H1 (cell line): Measurements from ENCODE around the gene VSTM4. TPM values are rescaled to one million over a fixed set of nuclear protein-coding genes. Genes with fewer than 3 reads are reported as not detected.

Source experiments
- CTCF ChIA-PET: fragments of 300-600 bp; sonication (Branson Sonifier 250); formaldehyde crosslinking; loops from one replicate; lab custom pipeline; 2021; ENCODE audit not compliant: partially characterized antibody; lab: Charles Lee
- POLR2A ChIA-PET: fragments of 300-600 bp; sonication (Branson Sonifier 250); formaldehyde crosslinking; loops from one replicate; lab custom pipeline; 2021; ENCODE audit warnings: inconsistent platforms; ENCODE audit not compliant: partially characterized antibody; lab: Charles Lee
- DNase-seq, 2 experiments: peaks; one replicate each; pipeline versions ENCODE4 v3.0.0 to v3.0.0-alpha.2; 2010 to 2022; ENCODE audit warnings: low spot score in 2 of 2, low read depth in 1 of 2, mixed read lengths in 1 of 2
- FAIRE-seq: peaks from 2 replicates; lab custom pipeline; 2011; peaks lifted over from hg19 to GRCh38; lab: Jason Lieb, UNC
- H2AFZ ChIP-seq: 2 replicates; pipeline ENCODE4 v1.8.1; 2012; ENCODE audit warnings: low read length, inconsistent platforms
- H2AK5ac ChIP-seq: 2 replicates; pipeline ENCODE4 v1.6.1; 2013; ENCODE audit warnings: low read depth, low read length
- H2BK120ac ChIP-seq: replicated peaks from 2 replicates; pipeline ENCODE3; 2013; ENCODE audit warnings: low read depth, low read length, inconsistent platforms
- H2BK12ac ChIP-seq: 2 replicates; pipeline ENCODE4 v1.6.1; 2013; ENCODE audit warnings: low read depth, low read length
- H2BK15ac ChIP-seq: 2 replicates; pipeline ENCODE4 v1.6.1; 2013; ENCODE audit warnings: low read length
- H2BK20ac ChIP-seq: 2 replicates; pipeline ENCODE4 v1.6.1; 2013; ENCODE audit warnings: low read length
- H2BK5ac ChIP-seq: 2 replicates; pipeline ENCODE4 v1.6.1; 2013; ENCODE audit warnings: low read depth, low read length
- H3K14ac ChIP-seq: 2 replicates; pipeline ENCODE4 v1.6.1; 2013; ENCODE audit warnings: inconsistent platforms; ENCODE audit not compliant: insufficient read length
- H3K18ac ChIP-seq: 2 replicates; pipeline ENCODE4 v1.6.1; 2013; ENCODE audit warnings: low read length; ENCODE audit errors: extremely low read depth
- H3K23ac ChIP-seq: 2 replicates; pipeline ENCODE4 v1.6.1; 2013; ENCODE audit warnings: inconsistent platforms; ENCODE audit not compliant: insufficient read length
- H3K23me2 ChIP-seq: 2 replicates; pipeline ENCODE4 v1.6.1; 2013; ENCODE audit warnings: low read depth, low read length
- H3K27ac ChIP-seq: 2 replicates; pipeline ENCODE4 v1.6.1; 2011; ENCODE audit warnings: low read depth, low read length, inconsistent platforms
- H3K27me3 ChIP-seq, 4 experiments: replicated peaks in 1 of 4; 1 replicate in 1 of 4; 2 replicates in 3 of 4; pipeline versions ENCODE4 v1.6.1 to v1.8.1; 2011 to 2013; ENCODE audit warnings: low read length in 3 of 4, mild to moderate bottlenecking in 3 of 4, inconsistent platforms in 2 of 4, mixed read lengths in 2 of 4, moderate library complexity in 1 of 4; ENCODE audit not compliant: control insufficient read depth in 3 of 4, insufficient read depth in 3 of 4; ENCODE audit errors: extremely low read depth in 1 of 4
- H3K36me3 ChIP-seq, 4 experiments: 2 replicates each; pipeline versions ENCODE4 v1.6.1 to v1.8.1; 2011 to 2013; ENCODE audit warnings: mild to moderate bottlenecking in 4 of 4, low read length in 3 of 4, moderate library complexity in 2 of 4, control low read depth in 1 of 4, inconsistent platforms in 1 of 4; ENCODE audit not compliant: insufficient read depth in 4 of 4, control insufficient read depth in 2 of 4
- H3K4ac ChIP-seq: replicated peaks from 2 replicates; pipeline ENCODE3; 2013; ENCODE audit warnings: low read length, low read depth, mixed read lengths, inconsistent platforms; ENCODE audit not compliant: insufficient read length
- H3K4me1 ChIP-seq, 4 experiments: replicated peaks in 1 of 4; 1 replicate in 1 of 4; 2 replicates in 3 of 4; pipeline versions ENCODE4 v1.6.1 to v1.8.1; 2011 to 2013; ENCODE audit warnings: low read length in 3 of 4, inconsistent platforms in 2 of 4, mixed read lengths in 1 of 4; ENCODE audit not compliant: insufficient read depth in 4 of 4, control insufficient read depth in 3 of 4
- H3K4me2 ChIP-seq, 2 experiments: 2 replicates each; pipeline versions ENCODE4 v1.6.1 to v1.8.1; 2011 to 2013; ENCODE audit warnings: low read depth in 2 of 2, low read length in 2 of 2, control low read depth in 1 of 2, inconsistent platforms in 1 of 2, mild to moderate bottlenecking in 1 of 2; ENCODE audit not compliant: insufficient read depth in 1 of 2
- H3K4me3 ChIP-seq, 4 experiments: fragments of 200-600, 300-600 bp in 1 of 4; sonication (generic), shearing (Covaris generic), sonication (Bioruptor Twin) in 1 of 4; 2 replicates each; pipeline versions ENCODE4 v1.5.1 to v1.8.1; 2011 to 2016; ENCODE audit warnings: low read length in 4 of 4, low read depth in 3 of 4, control low read depth in 2 of 4, inconsistent platforms in 2 of 4, mild to moderate bottlenecking in 2 of 4, mixed read lengths in 1 of 4, moderate library complexity in 1 of 4; ENCODE audit not compliant: insufficient read depth in 2 of 4; ENCODE audit errors: extremely low read depth in 1 of 4
- H3K56ac ChIP-seq: replicated peaks from 2 replicates; pipeline ENCODE3; 2013; ENCODE audit warnings: low read depth, mild to moderate bottlenecking, mixed read lengths, low read length, inconsistent platforms; ENCODE audit not compliant: insufficient read length
- H3K79me1 ChIP-seq: 2 replicates; pipeline ENCODE4 v1.6.1; 2013; ENCODE audit warnings: low read depth, low read length, control low read depth
- H3K79me2 ChIP-seq, 2 experiments: 2 replicates each; pipeline versions ENCODE4 v1.6.1 to v1.8.1; 2012 to 2013; ENCODE audit warnings: low read length in 2 of 2, mild to moderate bottlenecking in 2 of 2, inconsistent platforms in 1 of 2; ENCODE audit not compliant: insufficient read depth in 2 of 2, control insufficient read depth in 1 of 2
- H3K9ac ChIP-seq, 4 experiments: replicated peaks in 1 of 4; 1 replicate in 1 of 4; 2 replicates in 3 of 4; pipeline versions ENCODE4 v1.6.1 to v1.8.1; 2011 to 2013; ENCODE audit warnings: low read depth in 3 of 4, low read length in 3 of 4, control low read depth in 2 of 4, mild to moderate bottlenecking in 2 of 4, moderate library complexity in 2 of 4, inconsistent platforms in 1 of 4; ENCODE audit errors: extremely low read depth in 1 of 4
- H3K9me3 ChIP-seq, 2 experiments: 2 replicates each; pipeline versions ENCODE4 v1.6.1 to v1.8.1; 2012 to 2013; ENCODE audit warnings: mild to moderate bottlenecking in 2 of 2, moderate library complexity in 2 of 2, control low read depth in 1 of 2, inconsistent platforms in 1 of 2, low read depth in 1 of 2, low read length in 1 of 2, mixed read lengths in 1 of 2; ENCODE audit not compliant: insufficient read depth in 2 of 2
- H4K20me1 ChIP-seq, 2 experiments: replicated peaks in 1 of 2; 2 replicates each; pipeline versions ENCODE3 to v1.8.1; 2011 to 2013; ENCODE audit warnings: inconsistent platforms in 2 of 2, low read length in 2 of 2, mild to moderate bottlenecking in 1 of 2; ENCODE audit not compliant: insufficient read depth in 2 of 2, control insufficient read depth in 1 of 2
- H4K5ac ChIP-seq: 2 replicates; pipeline ENCODE4 v1.6.1; 2013; ENCODE audit warnings: low read length, low read depth, mixed read lengths, inconsistent platforms; ENCODE audit not compliant: insufficient read length
- H4K8ac ChIP-seq: 2 replicates; pipeline ENCODE4 v1.8.0; 2013; ENCODE audit warnings: mild to moderate bottlenecking, moderate library complexity, low read length, inconsistent platforms; ENCODE audit not compliant: insufficient read depth; ENCODE audit errors: extremely low read depth
- H4K91ac ChIP-seq: replicated peaks from 2 replicates; pipeline ENCODE3; 2013; ENCODE audit warnings: low read length, mixed read lengths, inconsistent platforms; ENCODE audit not compliant: insufficient read length
- CHD2 ChIP-seq: IDR thresholded peaks from 2 replicates; pipeline ENCODE4 v1.6.1; 2012; ENCODE audit warnings: low read length, improper control_type of control experiment
- FOSL1 ChIP-seq: IDR thresholded peaks from 2 replicates; pipeline ENCODE4 v1.6.1; 2011; ENCODE audit warnings: mild to moderate bottlenecking, low read depth, low read length, moderate library complexity; ENCODE audit not compliant: insufficient read depth
- HDAC2 ChIP-seq, 2 experiments: fragments of 300-600 bp in 1 of 2; sonication (generic) in 1 of 2; IDR thresholded peaks; 2 replicates each; pipeline ENCODE4 v1.6.1; 2011 to 2012; ENCODE audit warnings: low read depth in 2 of 2, low read length in 2 of 2, mild to moderate bottlenecking in 2 of 2, moderate library complexity in 2 of 2, borderline replicate concordance in 1 of 2, inconsistent platforms in 1 of 2
- KDM1A ChIP-seq: fragments of 200-600, 300-600 bp; sonication (generic); IDR thresholded peaks from 2 replicates; pipeline ENCODE4 v1.7.1; 2016; ENCODE audit warnings: mild to moderate bottlenecking, low read length, borderline replicate concordance
- MAX ChIP-seq: IDR thresholded peaks from 2 replicates; pipeline ENCODE4 v1.6.1; 2012; ENCODE audit warnings: inconsistent platforms
- NANOG ChIP-seq: IDR thresholded peaks from 2 replicates; pipeline ENCODE4 v1.6.1; 2011; ENCODE audit warnings: low read length, low read depth, mild to moderate bottlenecking, inconsistent platforms; ENCODE audit not compliant: insufficient read depth, poor library complexity, severe bottlenecking
- POLR2AphosphoS5 ChIP-seq: IDR thresholded peaks from 2 replicates; pipeline ENCODE4 v1.6.1; 2011; ENCODE audit warnings: low read depth, low read length
- RFX5 ChIP-seq: IDR thresholded peaks from 2 replicates; pipeline ENCODE4 v1.6.1; 2011; ENCODE audit warnings: low read depth, low read length, improper control_type of control experiment, borderline replicate concordance
- SIRT6 ChIP-seq: IDR thresholded peaks from one replicate; pipeline ENCODE4 v1.7.1; 2012; ENCODE audit warnings: low read length, inconsistent platforms
- SUZ12 ChIP-seq: fragments of 200-600 bp; sonication (generic); IDR thresholded peaks from 2 replicates; pipeline ENCODE4 v1.6.1; 2012; ENCODE audit warnings: mild to moderate bottlenecking, inconsistent platforms, low read length, moderate library complexity, mixed read lengths
- ZNF274 ChIP-seq: IDR thresholded peaks from 2 replicates; pipeline ENCODE4 v1.7.0; 2012; ENCODE audit warnings: low read length, borderline replicate concordance; ENCODE audit errors: extremely low read depth
- WGBS, 2 experiments: shearing (Covaris generic) in 1 of 2; methylation state at CpG; one replicate each; pipeline versions ENCODE4 v1.1.6 to v1.1.7; 2013 to 2015; ENCODE audit warnings: low lambda C conversion rate in 2 of 2, mixed read lengths in 2 of 2, inconsistent platforms in 1 of 2, low coverage in 1 of 2, missing lambda C conversion rate in 1 of 2; ENCODE audit not compliant: insufficient replicate concordance in 2 of 2, insufficient coverage in 1 of 2, insufficient read length in 1 of 2; ENCODE audit errors: extremely low coverage in 1 of 2, missing lambda C conversion rate in 1 of 2; 5-methylcytosine and 5-hydroxymethylcytosine counted together
- polyA plus RNA-seq, 7 experiments: library from polyadenylated mRNA; depleted of rRNA in 3 of 7; stranded (reverse) in 5 of 7; unstranded in 2 of 7; fragments of >200 nt in 5 of 7; fragments of 200-250 nt in 2 of 7; gene quantifications; 1 replicate in 5 of 7; 2 replicates in 1 of 7; 4 replicates in 1 of 7; pipeline versions ENCODE4 v1.2.1 to v1.2.3, GENCODE V29; 2011 to 2013; ENCODE audit warnings: missing spikeins in 2 of 7, mixed read lengths in 2 of 7
- total RNA-seq: library from RNA; stranded (reverse); fragmentation: NEBNext Ultra II Directional; extraction: Animal tissue kit (Norgen Biotek cat#: 25700); gene quantifications from 2 replicates; pipeline ENCODE4 v1.2.1, GENCODE V29; 2021

The VSTM4 gene
- total and polyA plus RNA-seq, 2 of the 8 experiments (the other 6 are each of a cell fraction or from before 2014, with no cell fraction given), result 0.48 to 0.73 TPM

DNA sequence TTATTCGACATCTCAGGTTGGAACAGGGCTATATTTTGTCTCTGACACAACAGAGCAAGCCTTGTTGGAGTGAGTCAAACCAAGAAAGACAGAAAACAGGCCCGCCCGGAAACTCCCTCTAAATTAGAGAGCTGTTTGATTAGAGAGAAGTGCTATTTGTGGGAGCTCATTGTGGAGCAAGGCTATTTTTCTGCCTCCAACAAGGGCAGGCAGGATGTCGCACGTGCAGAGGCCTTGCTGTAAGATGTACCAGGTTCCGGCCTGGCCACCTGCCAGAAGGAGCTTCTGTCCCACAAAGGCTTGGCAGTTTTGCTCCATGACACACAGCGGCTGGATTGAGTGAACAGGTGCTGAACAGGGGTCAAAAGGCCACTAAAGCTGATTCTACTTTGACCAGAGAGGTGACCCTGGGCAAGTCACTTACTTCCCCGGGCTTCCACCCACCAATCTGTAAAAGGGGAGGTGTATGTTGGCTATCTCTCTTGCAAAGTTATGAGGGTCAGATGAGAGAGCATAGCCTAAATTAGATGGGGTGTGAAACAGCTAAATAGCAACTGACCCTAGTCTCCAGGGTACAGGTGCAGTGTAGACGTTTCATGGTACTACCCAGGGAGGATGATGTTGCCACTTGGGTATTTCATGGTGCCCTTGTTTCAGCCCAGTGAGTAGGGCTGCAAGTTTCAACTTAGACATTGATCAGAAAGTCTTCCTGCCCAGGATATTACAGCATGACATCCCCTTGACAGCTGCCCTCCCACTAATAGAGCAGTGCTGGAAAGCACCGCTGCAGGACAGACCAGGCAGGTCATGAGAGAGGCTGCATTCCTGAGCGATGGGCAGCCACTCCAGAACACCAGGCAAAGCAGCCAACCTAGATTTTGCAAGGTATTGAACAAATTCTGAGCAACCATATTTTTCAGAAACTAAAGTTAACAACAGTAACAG is 62.0 kb downstream of the VSTM4 start:
- ChIA-PET POLR2A (no interaction called here), CTCF (interaction anchor here (0.9 to 1.2 kb wide), 4 partner anchors 39 to 395 kb away, joined by 3 read pairs; no protein-coding TSS in a partner anchor)
- H3K4ac ChIP-seq, result no peak overlapping the region
- no peaks in the 10 kb centered on the region for H3K9me3 ChIP-seq
- no peak overlapping the region for H3K4me2 ChIP-seq
- no peaks in the 10 kb centered on the region for H3K79me2 ChIP-seq
- no peaks in the 10 kb centered on the region for H4K20me1 ChIP-seq
- DNase-seq (no peak), FAIRE-seq (no peak)
- H3K23ac ChIP-seq, result no peak overlapping the region
- H3K27ac ChIP-seq, result no peak overlapping the region
- 92% methylated on average over 11 of the region's 11 CpGs; no CpG with 5 or more reads in 1 of the 2 experiments for WGBS, 2 experiments
- no peaks in the 10 kb centered on the region for H3K79me1 ChIP-seq
- no peak overlapping the region for H2BK12ac ChIP-seq
- no peak overlapping the region for H3K9ac ChIP-seq
- H2BK5ac ChIP-seq, result no peak overlapping the region
- no peaks in the 10 kb centered on the region for H3K36me3 ChIP-seq
- H3K4me3 ChIP-seq, result no peak overlapping the region
- H3K4me1 ChIP-seq, result peaks cover 0 to 5% (median 1%) of the 10 kb centered on the region in 4 experiments; a peak in 2 of 7 replicates
- H3K18ac ChIP-seq, result no peak overlapping the region
- no peak overlapping the region for H2BK120ac ChIP-seq
- H2BK20ac ChIP-seq, result no peak overlapping the region
- no peak overlapping the region for H2AK5ac ChIP-seq
- H3K23me2 ChIP-seq, result no peaks in the 10 kb centered on the region; the same call in 1 of the 2 replicates
- H3K14ac ChIP-seq, result no peak overlapping the region
- H3K56ac ChIP-seq, result no peak overlapping the region
- no peak overlapping the region for H2AFZ ChIP-seq
- H3K27me3 ChIP-seq, result no peaks in the 10 kb centered on the region; a peak in 1 of 7 replicates
- no peak overlapping the region for H2BK15ac ChIP-seq
- no peak overlapping the region for H4K5ac ChIP-seq
- H4K8ac ChIP-seq, result no peak overlapping the region
- no peak overlapping the region for H4K91ac ChIP-seq
- TF ChIP-seq NANOG (no peak), HDAC2 (IDR thresholded peaks at IDR 0.05; ENCODE audit: borderline replicate concordance in 1 of 2, low read depth in 2 of 2, low read length in 2 of 2) (no peak), KDM1A (no peak), RFX5 (no peak), FOSL1 (no peak), POLR2AphosphoS5 (no peak), MAX (no peak), SUZ12 (no peak), CHD2 (no peak), ZNF274 (no peak), SIRT6 (no peak)
